Activated CD8-positive, alpha-beta memory T cell treated with anti-CD3 and anti-CD28 coated beads for 24 hours (primary cell): ENCODE results near the gene GTF2F2.

ENCODE experiments used
- DNase-seq: peaks from one replicate; pipeline ENCODE4 v3.0.0-alpha.2; 2020

The GTF2F2 gene

GRCh38 chr13:45132369-45133064, 12.2 kb downstream of the GTF2F2 start:
- DNase-seq = no peak

GRCh38 chr13:45133396-45134118, 13.2 kb downstream of the GTF2F2 start:
- no peak for DNase-seq

DNA sequence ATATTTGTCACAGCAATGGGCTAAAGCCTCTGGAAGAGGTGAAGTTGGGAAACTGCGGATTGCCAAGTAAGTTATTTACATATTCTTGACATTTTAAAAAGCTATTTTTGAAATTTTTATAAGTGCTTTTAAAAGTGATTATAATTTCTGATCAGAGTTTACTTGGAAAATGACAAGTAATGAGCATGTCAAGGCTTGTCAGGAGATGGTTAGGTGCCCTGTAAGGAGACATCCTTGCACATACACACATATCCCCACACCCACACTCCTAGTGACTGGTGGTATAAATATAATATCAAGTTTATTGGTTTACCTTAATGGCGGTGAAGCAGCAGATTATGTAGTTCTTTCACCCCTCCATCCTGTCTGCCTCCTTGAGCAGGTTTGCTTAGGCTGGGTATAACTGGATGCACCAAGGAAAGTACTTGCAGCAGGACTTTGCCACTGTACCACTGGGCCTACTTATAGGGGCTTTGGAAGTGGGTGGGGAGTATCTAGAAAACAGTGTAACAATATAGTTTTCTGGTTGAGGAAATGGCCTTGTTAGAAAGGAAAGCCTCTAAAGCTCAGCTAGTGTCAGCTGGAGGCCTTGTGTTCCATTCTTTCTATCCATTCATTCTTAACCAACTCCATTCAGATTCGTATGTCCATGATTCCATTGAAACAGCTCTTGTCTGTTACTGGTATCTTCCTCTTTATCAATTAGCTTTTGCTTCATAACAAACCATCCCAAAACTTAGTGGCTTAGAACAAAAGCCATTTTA, 16.6 kb downstream of the GTF2F2 start:
- no peak for DNase-seq

DNA sequence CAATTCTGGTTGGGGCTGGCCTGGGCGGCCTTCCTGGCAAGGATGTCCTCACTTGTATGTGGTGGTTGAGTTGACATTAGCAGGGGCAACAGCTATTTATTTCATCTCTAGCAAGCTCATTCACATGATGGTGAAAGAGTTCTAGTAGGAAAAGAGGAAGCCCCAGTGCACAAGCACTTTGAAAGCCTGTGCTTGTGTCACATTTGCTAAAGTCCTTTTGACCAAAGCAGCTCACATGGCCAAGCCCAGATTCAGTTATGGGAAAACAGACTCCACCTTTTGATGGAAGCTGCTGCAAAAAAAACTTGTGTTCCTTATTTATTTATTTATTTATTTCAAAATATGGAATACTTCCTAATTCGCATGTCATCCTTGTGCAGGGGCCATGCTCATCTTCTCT, 17.2 kb downstream of the GTF2F2 start:
- no peak for DNase-seq

DNA sequence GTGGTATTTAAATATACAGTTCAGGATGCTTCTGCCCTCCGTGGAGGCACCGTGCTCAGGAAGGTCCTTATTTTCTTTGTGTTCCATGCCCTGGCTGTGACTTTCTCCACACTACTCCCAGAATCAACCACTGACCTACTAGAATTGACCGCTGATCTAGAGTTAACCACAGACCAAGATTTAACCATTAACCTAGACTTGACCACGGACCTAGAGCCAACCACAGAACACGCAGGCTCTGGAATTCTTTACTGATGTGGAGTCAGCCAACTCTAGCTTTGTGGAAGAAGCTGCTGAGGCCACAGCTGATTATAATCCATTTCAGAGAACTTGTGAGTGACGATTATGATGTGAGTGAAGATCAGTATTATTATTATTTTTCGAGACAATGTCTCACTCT, 18.0 kb downstream of the GTF2F2 start:
- no peak for DNase-seq

DNA sequence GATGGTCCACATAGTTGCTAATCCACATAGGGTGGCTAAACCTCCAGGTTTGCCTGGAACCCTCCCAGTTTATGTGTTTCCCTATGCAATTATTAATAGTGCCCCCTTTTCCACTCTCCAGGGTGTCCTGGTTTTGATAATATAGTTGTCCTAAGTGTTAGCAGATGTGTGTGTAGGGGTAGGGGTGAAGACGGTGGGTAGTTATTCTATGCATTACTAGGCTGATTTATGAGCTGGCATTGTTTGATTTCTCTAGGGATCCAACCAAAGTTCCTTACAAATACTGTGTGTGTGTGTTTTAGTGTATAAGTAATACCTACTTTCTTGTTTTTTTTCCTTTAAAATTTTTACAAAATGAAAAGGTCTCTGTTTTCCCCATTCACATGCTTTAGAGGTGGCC, 21.1 kb downstream of the GTF2F2 start:
- no peak for DNase-seq

- DNase-seq = no peak
Measured at GRCh38 chr13:45142440-45143345, 22.4 kb downstream of the GTF2F2 start.

- DNase-seq = no peak
Measured at GRCh38 chr13:45143346-45143751, 23.0 kb downstream of the GTF2F2 start.

DNA sequence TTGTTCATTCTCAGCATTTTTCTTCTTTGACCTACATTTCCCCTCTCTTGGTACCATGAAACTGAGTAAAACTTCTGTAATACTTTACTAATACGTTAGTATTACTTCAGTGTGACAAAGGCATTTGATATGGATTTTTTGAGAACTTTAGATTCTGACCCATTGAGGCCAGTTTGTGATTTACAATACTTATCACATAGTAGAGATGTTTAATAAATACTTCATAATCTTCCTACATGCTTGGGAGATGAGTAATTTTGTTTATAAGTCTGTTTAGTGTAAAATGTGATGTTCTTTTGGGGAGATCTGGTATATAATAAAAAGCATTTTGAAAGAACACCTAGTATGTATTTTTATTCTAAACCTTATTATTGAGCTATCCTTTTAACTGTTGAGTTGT, 29.7 kb downstream of the GTF2F2 start:
- DNase-seq = no peak

- no peak for DNase-seq
Measured at GRCh38 chr13:45156565-45157361, 36.5 kb downstream of the GTF2F2 start.

GRCh38 chr13:45162194-45162593, 41.9 kb downstream of the GTF2F2 start:
- DNase-seq = no peak

- no peak for DNase-seq
Measured at GRCh38 chr13:45162821-45163220, 42.5 kb downstream of the GTF2F2 start.

GRCh38 chr13:45166858-45167257, 46.5 kb downstream of the GTF2F2 start:
- DNase-seq = no peak

DNA sequence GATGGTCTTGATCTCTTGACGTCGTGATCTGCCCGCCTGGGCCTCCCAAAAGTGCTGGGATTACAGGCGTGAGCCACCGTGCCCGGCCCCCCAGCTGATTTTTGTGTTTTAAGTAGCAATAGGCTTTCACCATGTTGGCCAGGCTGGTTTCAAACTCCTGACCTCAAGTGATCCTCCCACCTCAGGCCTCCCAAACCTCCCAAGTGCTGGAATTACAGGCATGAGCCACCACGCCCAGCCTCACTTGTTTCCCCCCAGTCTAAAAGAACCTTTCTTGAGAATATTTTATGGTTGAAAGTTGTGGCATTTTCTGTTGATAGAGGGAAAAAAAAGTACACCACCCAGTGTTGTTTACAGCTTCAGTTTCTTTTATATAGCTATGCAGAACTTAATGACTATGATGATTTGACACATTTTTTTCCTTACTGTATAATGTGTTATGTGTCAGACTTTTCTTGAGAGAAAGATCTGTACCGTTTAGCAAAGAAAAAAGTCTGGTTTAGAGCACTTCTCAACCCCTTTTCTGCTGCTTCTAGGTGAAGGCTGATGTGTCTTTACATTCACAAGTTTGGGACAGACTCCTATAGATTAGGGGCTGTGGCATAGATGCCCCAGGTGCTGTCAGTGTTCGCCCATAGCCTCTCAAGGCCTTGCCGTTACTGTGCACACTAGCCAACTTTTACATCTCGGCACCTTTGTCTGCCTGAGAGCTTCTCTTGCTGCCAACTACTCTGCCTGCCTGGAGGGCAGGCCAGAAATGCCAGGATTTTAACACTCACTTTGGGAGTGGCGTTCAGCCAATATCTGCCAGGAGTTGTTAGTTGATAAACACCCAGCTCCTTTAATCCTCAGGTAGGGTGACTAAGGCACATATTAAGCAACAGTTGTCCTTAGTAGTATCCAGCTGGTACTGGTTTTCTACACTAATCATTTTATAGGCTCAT, 47.6 kb downstream of the GTF2F2 start:
- no peak for DNase-seq

- no peak for DNase-seq
Measured at GRCh38 chr13:45168555-45168930, 48.2 kb downstream of the GTF2F2 start.

DNA sequence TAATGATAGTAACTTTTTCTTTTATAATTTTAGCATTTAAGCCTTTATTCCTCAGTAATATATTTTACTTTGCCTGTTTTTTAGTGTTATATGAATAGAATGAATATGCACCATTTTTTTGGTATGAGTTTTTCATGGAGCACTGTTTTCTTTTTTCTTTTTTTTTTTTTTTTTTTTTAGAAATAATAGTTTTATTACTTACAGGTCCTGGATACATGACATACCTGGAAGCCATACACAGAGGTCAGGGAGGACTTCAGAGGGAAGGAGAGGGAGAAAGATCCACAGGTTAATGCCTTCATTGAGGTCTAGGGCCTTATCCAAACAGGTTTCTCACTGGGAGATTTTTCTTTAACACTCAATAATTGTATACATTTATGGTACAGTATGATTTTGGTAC, 54.2 kb downstream of the GTF2F2 start:
- DNase-seq = no peak

- no peak for DNase-seq
Measured at GRCh38 chr13:45178349-45179162, 58.2 kb downstream of the GTF2F2 start.

DNA sequence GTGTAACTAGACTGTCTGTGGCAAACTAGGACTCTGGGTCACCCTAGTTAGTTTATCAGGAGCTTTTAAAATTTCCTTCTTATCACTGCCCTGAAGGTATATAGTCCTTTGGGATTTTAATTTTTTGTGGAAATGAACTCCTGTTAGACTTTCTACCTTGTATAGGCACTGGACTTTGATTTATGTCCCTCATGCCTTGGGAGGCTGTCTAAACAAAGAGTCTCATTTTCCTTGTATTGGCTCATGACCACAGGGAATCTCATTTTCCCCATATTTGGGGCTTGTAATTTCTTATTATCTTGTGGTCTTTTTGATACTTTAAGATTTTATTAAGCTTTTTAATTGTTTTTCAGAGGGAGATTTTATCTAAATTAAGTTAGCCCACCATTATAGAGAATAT, 59.1 kb downstream of the GTF2F2 start:
- no peak for DNase-seq

DNA sequence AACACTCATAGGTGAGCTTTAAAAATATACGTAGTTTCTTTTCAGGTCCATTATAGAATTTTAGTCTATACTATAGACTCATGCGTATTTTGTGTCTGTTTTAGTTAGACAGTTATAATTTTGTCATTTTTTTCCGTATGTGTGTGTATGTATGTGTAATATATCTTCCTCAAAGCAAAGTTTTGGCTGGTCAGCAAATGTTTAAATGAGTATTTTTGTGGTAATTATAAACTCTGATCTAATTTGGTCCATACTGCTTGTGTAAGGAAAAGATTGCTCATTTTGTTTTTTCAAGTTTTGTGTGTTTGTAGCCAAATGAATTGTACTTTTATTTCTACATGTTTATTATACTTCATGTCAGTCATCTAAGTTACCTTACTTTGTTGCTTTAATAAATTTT, 60.0 kb downstream of the GTF2F2 start:
- no peak for DNase-seq
